ENCODE measurements around the gene EFCAB5.

The EFCAB5 gene

DNA sequence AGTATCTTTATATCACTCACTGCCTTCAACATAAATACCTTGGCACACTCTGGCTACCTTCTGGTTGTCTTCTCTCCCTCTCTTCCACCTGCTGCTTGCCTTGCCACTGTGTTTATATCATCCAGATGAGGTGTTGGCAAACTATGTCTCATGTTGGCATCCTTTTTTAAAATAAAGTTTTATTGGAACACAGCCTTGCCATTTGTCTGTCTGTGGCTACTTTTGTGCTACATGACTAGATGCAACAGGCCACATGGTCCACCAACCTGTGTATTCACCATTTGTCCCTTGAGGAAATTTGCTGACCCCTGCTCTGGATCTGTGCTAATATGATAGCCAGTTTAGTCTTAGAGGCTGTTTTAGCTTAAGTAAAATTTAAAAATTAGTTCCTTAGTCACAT lies 212.0 kb downstream of the EFCAB5 start:
- Histone ChIP-seq H4K20me1 (ENCODE audit: low read depth, low read length) (no peaks in the 10 kb centered on the region), H3K36me3 (ENCODE audit: low read length) (peaks cover 9% of the 10 kb centered on the region), H3K4me2 (ENCODE audit: low read depth, low read length, poor library complexity, severe bottlenecking) (no peak overlapping the region), H3K79me2 (ENCODE audit: insufficient read depth, low read length) (peaks cover 61% of the 10 kb centered on the region), H3K27me3 (ENCODE audit: low read length) (no peaks in the 10 kb centered on the region), H2AFZ (ENCODE audit: low read depth, low read length, severe bottlenecking) (no peak overlapping the region), H3K4me3 (ENCODE audit: insufficient read depth, low read length, poor library complexity, severe bottlenecking) (no peak overlapping the region), H3F3A (ENCODE audit: insufficient read depth) (peaks cover 18% of the 10 kb centered on the region; the same call in 1 of the 2 replicates), H3K27ac (ENCODE audit: low read depth, low read length) (no peak overlapping the region), H3K9me3 (ENCODE audit: insufficient read depth, low read length) (no peaks in the 10 kb centered on the region), H3K9ac (ENCODE audit: low read length) (no peak overlapping the region), H3K9me2 (replicated peaks; ENCODE audit: insufficient read depth, low read length) (no peaks in the 10 kb centered on the region)
- no peak for TF ChIP-seq CTCF (IDR thresholded peaks at IDR 0.05; ENCODE audit: insufficient read depth, low read length, poor library complexity, severe bottlenecking)
- no peak for TF ChIP-seq EZH2phosphoT487 (conservative IDR thresholded peaks at IDR 0.05; ENCODE audit: low read length)

DNA sequence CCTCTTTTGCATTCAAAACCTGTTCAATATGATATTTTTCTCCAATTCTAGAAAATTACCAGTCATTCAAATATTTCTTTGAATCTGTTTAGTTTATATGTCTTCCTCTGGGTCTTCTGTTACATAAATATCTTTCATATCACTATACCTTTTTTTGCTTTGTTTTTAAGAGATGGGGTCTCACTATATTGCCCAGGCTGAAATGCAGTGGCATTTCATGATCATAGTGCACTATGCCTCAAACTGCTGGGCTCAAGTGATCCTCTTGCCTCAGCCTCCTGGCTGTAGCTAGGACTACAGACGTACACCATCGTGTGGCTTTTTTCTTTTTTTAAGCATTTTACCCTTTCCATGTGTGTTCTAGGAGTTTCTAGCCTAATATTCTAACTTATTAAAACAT lies 214.0 kb downstream of the EFCAB5 start:
- H3K27me3 ChIP-seq (ENCODE audit: low read length) = no peaks in the 10 kb centered on the region
- peaks cover 9% of the 10 kb centered on the region; the same call in 1 of the 2 replicates for H3F3A ChIP-seq (ENCODE audit: insufficient read depth)
- TF ChIP-seq EZH2phosphoT487 (conservative IDR thresholded peaks at IDR 0.05; ENCODE audit: low read length) (no peak), CTCF (IDR thresholded peaks at IDR 0.05; ENCODE audit: insufficient read depth, low read length, poor library complexity, severe bottlenecking) (no peak)
- peaks cover 12% of the 10 kb centered on the region; the same call in 1 of the 2 replicates for H3K9me3 ChIP-seq (ENCODE audit: insufficient read depth, low read length)
- no peaks in the 10 kb centered on the region for H4K20me1 ChIP-seq (ENCODE audit: low read depth, low read length)
- no peak overlapping the region for H3K27ac ChIP-seq (ENCODE audit: low read depth, low read length)
- H3K4me2 ChIP-seq (ENCODE audit: low read depth, low read length, poor library complexity, severe bottlenecking) = no peak overlapping the region
- peaks cover 64% of the 10 kb centered on the region for H3K79me2 ChIP-seq (ENCODE audit: insufficient read depth, low read length)
- no peak overlapping the region for H3K9ac ChIP-seq (ENCODE audit: low read length)
- H3K36me3 ChIP-seq (ENCODE audit: low read length) = peaks cover 25% of the 10 kb centered on the region
- H2AFZ ChIP-seq (ENCODE audit: low read depth, low read length, severe bottlenecking) = no peak overlapping the region
- no peaks in the 10 kb centered on the region for H3K9me2 ChIP-seq (replicated peaks; ENCODE audit: insufficient read depth, low read length)
- H3K4me3 ChIP-seq (ENCODE audit: insufficient read depth, low read length, poor library complexity, severe bottlenecking) = no peak overlapping the region
